GM21786 (cell line): ENCODE measurements around the gene NUMB.
A peak's percentile ranks its signal among the peaks of the same experiment; 100 is the strongest.

Source experiments
- ATAC-seq: cut with Tn5 transposase; IDR thresholded peaks from one replicate; pipeline ENCODE4 v1.9.1; 2021; ENCODE audit not compliant: unreplicated experiment

Gene NUMB

GRCh38 chr14:73248108-73248868 lies 210.1 kb downstream of the NUMB start:
- peak; percentile 54 for ATAC-seq

- ATAC-seq, result no peak
These were observed 211.8 kb downstream of the NUMB start for GRCh38 chr14:73246387-73247150.

DNA sequence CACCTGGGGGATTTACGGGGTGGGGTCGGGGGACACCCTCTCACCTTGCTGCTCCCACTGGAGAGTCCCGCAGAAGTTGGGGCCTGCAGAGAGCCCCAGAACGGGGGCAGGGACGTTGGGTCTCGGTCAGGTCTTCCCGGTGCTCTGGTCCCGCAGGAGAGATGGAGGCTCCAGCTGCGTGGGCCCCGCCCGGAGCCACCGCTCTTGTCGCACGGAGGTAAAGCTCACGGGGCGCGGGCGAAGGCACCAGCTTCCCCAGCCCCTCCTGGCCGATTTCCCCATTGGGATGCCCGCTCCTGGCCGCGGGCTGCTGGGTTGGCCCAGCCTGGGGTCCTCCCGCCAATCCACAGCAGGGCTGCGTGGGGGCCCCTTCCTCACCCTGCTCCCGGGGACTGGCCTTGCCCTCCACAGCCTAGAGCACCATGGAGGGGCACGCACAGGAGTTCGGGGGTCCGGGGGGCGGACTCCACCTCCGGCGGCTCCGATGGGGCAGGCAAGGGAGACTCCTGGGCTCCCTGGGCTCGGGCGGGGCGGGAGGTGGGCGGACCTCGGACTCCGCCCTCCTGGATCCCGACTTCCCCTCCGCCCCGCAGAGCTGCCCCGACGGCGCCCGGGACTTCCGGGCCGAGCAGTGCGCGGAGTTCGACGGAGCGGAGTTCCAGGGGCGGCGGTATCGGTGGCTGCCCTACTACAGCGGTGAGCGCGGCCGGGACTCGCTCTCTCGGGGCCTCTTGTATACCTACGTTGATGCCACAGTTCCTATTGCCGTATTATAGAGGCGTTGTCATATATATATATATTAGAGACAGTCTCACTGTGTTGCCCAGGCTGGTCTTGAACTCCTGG lies 212.6 kb downstream of the NUMB start:
- peak; percentile 38 for ATAC-seq

- ATAC-seq, result no peak
These were observed 213.6 kb downstream of the NUMB start for GRCh38 chr14:73244541-73245290.

DNA sequence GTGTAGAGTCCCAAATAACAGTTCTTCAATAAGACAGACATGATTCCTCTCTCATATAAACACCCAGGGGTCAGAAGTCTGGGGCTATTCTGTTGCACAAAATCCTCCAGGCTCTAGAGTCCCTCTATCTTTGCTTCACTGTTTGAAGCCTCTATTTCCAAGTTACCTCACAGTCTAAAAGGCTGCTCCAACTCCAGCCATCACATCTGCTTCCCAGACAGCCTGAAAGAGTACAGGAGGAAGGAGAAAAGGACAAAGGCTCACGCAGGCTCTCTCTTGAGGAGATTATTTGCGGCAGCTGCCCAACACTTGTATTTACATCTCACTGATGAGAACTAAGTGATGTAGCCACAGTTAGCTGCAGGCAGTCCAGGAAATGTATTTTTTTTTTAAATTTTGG lies 214.6 kb downstream of the NUMB start:
- no peak for ATAC-seq

- no peak for ATAC-seq
These were observed 215.0 kb downstream of the NUMB start for GRCh38 chr14:73243341-73243740.

DNA sequence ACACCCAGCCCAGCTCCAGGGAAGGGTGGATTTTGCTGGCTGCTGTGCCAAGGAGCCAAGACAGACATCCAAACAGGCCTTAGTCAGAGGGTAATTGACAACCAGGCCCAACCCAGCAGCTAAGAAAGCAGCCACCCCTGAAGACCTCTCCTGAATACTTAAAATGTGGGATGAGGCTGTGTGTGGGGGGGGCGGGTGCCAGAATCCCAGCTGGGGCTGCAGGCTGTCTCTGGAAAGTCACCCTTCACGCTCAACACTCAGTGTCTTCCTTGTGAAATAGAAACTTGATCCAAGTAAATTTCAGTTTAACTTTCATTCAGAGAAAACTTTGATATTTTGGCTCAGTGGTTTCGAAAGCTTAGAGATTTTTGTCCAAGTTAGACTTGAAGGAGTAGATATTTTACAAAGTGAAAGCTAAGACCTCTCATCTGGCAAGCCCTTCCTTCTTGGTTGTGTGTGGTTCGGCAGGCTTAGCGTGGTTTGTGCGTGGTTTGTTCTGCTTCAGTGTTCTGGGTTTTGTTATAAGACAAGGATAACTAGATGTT lies 215.9 kb downstream of the NUMB start:
- no peak for ATAC-seq

GRCh38 chr14:73241481-73242165 lies 216.7 kb downstream of the NUMB start:
- ATAC-seq, result no peak

DNA sequence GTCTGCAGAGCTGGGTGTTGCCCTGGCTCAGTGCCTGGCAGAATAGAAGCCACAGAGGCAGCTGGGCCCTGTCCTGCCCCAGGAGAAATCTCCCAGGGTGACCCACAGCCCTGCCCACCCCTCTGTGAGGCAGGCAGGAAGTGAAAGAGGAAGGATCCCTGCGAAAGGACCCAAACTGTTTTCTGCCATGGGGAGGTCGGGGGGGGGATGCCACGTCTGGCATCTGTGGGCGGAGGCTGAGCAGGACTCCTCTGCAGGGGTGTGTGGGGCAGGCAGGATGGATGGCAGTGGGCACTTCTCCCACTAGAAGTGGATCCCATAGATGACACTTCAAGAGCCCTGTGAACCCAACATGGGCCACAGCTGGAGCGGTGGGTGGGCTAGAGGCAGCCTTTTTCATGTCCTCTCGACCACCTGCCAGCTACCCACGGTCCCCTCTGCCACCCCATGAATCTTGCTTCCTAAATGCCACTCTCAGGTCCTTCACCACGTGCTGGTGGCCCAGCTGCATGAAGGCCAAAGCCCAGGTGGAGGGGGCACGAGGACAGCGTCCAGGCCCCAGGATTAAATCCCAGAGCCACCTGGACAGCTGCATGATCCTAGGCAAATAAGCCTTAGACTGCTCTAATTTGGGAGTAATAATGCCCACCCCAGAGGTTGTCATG lies 217.4 kb downstream of the NUMB start:
- no peak for ATAC-seq

DNA sequence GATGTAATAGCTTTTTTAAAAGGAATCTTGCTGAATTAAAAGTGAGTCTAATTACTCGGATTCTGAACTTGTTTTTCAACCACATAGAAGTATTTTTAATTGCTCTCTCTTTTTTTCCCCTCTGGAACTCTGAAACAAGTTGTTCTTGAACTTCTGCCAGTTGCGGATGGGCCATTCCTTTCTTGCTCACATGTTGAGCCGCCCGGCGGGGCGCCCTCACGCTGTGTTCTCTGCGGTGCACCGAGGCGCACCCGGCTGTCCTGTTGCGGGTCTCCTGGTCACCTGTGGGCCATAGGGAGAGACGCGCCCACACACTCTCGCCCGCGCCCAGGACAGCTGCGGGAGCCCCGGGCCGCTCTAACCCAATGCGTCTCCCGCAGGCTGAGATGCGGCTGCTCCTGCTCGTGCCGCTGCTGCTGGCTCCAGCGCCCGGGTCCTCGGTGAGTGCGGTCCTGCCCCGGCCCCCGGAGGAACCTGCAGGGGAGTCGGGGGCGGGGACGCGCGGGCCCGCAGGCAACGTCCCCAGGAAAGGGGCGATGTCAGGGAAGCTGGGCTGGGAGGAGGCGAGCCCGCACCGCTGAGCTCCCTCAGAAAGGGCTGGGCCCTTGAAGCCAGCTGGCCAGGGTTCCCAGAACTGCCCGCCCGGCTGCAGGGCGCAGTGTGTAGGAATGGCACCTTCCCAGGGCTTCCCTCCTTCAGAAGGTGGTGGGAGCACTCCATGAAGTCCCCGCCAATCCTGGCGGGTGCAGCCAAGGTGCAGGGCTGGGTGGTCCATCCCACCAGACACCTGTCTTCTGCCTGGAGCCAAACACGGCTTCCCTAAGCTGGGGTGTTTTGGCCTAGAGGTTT lies 218.7 kb downstream of the NUMB start:
- ATAC-seq, result no peak

GRCh38 chr14:73238941-73239340 lies 219.4 kb downstream of the NUMB start:
- no peak for ATAC-seq

DNA sequence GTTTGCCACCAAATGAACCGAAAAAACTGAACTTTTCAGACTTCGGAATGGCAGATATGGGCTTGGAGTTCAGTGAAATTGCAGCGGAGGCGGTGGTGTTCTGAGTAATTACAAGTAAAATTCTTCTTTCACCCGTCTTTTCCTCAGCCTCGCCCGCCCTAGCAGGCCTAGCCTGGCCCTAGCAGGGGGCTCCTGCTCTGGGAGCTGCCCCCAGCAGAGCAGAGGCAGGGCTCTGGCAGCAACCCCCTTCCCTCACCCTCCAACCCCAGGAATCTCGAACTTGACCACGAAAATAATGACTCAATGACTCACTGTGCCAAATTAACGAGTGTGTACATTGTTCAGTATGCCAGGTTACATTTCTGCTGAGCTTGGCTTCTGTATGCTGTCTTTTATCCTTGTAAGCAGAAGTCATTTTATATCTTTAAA lies 219.9 kb downstream of the NUMB start:
- no peak for ATAC-seq

GRCh38 chr14:73237786-73238423 lies 220.4 kb downstream of the NUMB start:
- ATAC-seq, result no peak

DNA sequence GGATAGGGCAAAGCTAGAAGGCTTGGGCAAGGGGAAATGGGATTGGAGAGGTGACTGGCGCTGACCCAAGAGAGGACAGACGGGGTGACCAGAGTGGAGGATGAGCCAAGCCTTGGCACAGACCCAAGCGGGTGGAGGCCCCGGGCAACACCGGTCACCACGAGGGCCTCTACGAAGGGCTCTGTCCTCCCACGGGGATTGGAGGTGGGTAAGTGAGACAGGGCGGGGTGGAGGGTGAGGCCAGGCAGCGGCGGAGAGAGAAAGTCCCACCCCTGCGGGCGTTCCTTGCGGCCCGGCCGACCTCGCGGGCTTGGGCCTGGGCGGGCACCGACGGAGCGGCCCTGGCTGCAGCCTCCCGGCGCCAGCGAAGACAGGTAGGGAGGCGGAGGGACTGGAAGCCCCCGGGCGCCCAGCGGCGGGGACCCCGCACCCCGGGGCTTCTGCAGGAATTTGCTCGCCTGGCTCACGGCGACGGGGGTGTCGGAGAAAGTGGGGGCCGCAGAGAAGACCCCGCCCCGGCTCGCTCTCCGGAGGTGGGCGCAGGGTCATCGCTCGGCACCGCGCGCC lies 221.0 kb downstream of the NUMB start, which contains the start of gene PAPLN:
TSS of gene PAPLN (plus strand) at position 288 of the 567 bp plus-strand sequence. CDS start 2,273 bp downstream, outside the sequence.
- ATAC-seq, result no peak

DNA sequence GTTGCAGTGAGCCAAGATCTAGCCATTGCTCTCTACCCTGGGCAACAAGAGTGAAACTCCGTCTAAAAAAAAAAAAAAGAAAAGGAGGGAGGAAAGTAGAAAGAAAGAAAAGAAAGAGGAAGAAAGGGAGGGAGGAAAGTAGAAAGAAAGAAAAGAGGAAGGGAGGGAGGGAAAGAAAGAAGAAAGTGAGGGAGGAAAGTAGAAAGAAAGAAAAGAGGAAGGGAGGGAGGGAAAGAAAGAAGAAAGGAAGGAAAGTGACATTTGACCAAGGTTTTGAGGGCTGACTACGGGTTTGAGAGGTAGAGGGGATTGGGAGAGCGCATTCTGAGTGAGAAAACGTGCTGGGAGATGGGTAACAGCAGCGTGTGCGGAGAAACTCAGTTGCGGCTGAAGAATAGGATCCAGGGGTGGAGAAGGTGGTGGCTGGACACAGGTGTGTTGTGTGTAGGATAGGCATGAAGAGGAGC lies 221.6 kb downstream of the NUMB start:
- ATAC-seq, result no peak

DNA sequence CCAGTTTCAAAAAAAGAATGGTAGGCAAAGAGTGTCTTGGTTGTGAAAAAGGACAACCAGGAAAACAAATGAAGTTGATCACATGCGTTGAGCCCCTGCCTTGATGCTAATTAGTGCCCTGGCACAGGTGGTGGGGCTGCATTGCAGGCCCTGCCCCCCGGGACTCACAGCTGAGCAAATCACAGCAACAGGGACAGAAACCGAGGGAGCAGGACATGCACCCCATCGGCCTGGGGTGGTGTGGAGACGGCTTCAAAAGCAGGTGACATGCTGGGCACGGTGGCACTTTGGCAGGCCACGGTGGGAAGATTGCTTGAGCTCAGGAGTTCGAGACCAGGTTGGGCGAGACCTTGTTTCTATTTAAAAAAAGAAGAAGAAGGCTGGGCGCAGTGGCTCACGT lies 222.2 kb downstream of the NUMB start:
- no peak for ATAC-seq

DNA sequence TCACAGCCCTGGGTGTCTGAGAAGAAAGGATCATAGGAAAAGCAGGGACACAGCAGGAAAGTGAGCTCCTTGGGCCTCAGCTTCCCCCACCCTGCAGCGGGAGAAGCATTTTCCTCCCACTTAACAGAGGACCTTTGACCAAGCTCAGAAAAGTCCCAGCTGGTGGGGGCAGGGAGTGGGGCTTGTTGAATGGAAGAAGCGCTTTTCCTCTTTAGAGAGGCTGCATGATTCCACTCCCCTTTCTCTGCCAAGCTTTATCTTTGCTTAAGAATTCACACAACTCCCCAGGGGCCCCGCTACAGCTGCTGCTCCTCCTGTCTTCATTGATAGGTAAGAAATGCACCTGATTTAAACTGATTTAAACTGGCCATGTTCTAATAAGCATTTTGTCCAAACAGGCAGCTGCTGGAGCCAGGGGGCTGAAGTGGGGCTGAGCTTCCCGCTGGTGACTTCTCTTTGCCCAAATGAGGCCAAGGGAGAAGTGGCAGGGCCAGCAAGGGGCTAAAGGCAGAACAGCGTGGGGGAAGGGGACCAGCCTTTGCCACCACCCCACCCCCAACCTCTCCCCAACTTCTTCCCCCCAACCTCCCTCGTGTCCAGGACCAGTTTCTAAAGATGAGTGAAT lies 222.7 kb downstream of the NUMB start:
- no peak for ATAC-seq
